ENCODE data around the gene CDK19. TPM values are rescaled to one million over a fixed set of nuclear protein-coding genes. Genes with fewer than 3 reads are reported as not detected.
"Not testable (repeated sequence)": the region's sequence is repeated elsewhere in the genome, so short reads cannot be mapped to it uniquely, and the experiment has no call there.

Gene CDK19
- total RNA-seq, 2 donors from 2014 or later, result 16.8 to 20.8 TPM

DNA sequence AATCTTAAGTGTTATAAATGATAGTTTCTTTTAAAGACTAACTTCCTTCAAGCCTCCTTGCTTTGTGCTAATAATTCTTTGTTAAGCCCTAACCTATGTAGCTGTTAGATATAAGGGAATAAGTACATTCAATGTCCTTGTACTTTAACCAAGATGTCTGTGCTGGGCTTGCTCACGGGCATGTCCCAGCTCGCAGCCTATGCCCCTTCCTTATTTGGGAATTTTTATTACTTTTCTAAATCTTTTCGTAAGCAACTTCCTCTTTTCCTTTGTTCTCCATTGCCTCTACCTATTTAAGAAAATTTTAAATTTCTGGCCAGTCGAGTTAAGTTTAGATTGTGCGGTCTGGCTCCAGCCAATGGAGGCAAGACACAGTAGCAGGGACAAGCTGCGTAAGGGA, 26.0 kb upstream of the CDK19 start:
- Mint-ChIP-seq H3K27me3 (ENCODE audit: insufficient read depth) (peaks cover 44% of the 10 kb centered on the region), H3K9me3 (peaks cover 2% of the 10 kb centered on the region), H3K36me3 (ENCODE audit: low read depth) (no peaks in the 10 kb centered on the region), H3K4me3 (no peak overlapping the region), H3K27ac (no peak overlapping the region), H3K4me1 (no peaks in the 10 kb centered on the region)
- H3K4me3 ChIP-seq (ENCODE audit: low read length), result no peak overlapping the region
- H3K27me3 ChIP-seq (ENCODE audit: control insufficient read depth, insufficient read depth, low read length, poor library complexity, severe bottlenecking), result peaks cover 39% of the 10 kb centered on the region
- DNase-seq, result no peak
- no peaks in the 10 kb centered on the region for H3K4me1 ChIP-seq (ENCODE audit: control insufficient read depth, insufficient read depth, low read length)
- TF ChIP-seq CTCF (conservative IDR thresholded peaks at IDR 0.05), result no peak
- no peak overlapping the region for H3K27ac ChIP-seq (ENCODE audit: low read depth, low read length)
- WGBS, 2 experiments (ENCODE audit: insufficient coverage in 1 of 2, insufficient read length in 1 of 2), result 92 to 93% methylated on average over 4 to 6 of the region's 6 CpGs
- no peak overlapping the region for H3K9ac ChIP-seq (ENCODE audit: extremely low read depth, low read length, poor library complexity, severe bottlenecking)
- no peaks in the 10 kb centered on the region for H3K36me3 ChIP-seq (ENCODE audit: control insufficient read depth, insufficient read depth, low read length)
- H3K9me3 ChIP-seq (ENCODE audit: control insufficient read depth, low read length), result no peaks in the 10 kb centered on the region

DNA sequence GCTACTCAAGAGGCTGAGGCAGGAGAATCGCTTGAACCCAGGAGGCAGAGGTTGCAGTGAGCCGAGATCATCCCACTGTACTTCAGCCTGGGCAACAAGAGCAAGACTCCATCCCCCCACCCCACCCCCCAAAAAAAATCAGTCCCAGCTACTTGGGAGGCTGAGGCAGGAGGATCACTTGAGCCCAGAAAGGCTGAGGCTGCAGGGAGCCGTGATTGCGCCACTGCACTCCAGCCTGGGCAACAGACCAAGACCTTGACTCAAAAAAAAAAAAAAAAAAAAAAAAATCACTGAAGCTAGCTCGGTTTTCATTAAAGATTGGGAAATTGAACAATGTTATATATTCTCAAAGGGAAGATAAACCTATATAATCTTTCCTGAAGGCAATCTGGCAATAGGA, 20.5 kb upstream of the CDK19 start:
- not testable (repeated sequence) for H3K27ac Mint-ChIP-seq; H3K36me3 Mint-ChIP-seq (ENCODE audit: low read depth)
- 91% methylated on average over 4 of the region's 5 CpGs; no CpG with 5 or more reads in 1 of the 2 experiments for WGBS, 2 experiments (ENCODE audit: insufficient coverage in 1 of 2, insufficient read length in 1 of 2)

GRCh38 chr6:110833831-110834230, 18.6 kb upstream of the CDK19 start:
- 75 to 87% methylated on average over 2 to 5 of the region's 6 CpGs for WGBS, 2 experiments (ENCODE audit: insufficient coverage in 1 of 2, insufficient read length in 1 of 2)
- no peaks in the 10 kb centered on the region for H3K4me1 ChIP-seq (ENCODE audit: control insufficient read depth, insufficient read depth, low read length)
- Mint-ChIP-seq H3K36me3 (ENCODE audit: low read depth) (no peaks in the 10 kb centered on the region), H3K27me3 (ENCODE audit: insufficient read depth) (peaks cover 2% of the 10 kb centered on the region), H3K27ac (no peak overlapping the region), H3K4me3 (no peak overlapping the region), H3K9me3 (no peaks in the 10 kb centered on the region), H3K4me1 (no peaks in the 10 kb centered on the region)
- H3K4me3 ChIP-seq (ENCODE audit: low read length), result no peak overlapping the region
- no peaks in the 10 kb centered on the region for H3K9me3 ChIP-seq (ENCODE audit: control insufficient read depth, low read length)
- no peaks in the 10 kb centered on the region for H3K36me3 ChIP-seq (ENCODE audit: control insufficient read depth, insufficient read depth, low read length)
- no peak overlapping the region for H3K9ac ChIP-seq (ENCODE audit: extremely low read depth, low read length, poor library complexity, severe bottlenecking)
- TF ChIP-seq CTCF (conservative IDR thresholded peaks at IDR 0.05), result no peak
- H3K27me3 ChIP-seq (ENCODE audit: control insufficient read depth, insufficient read depth, low read length, poor library complexity, severe bottlenecking), result no peaks in the 10 kb centered on the region
- DNase-seq, result no peak
- H3K27ac ChIP-seq (ENCODE audit: low read depth, low read length), result no peak overlapping the region

More for the DNA sequence above, 20.5 kb upstream of the CDK19 start:
- not testable (repeated sequence) for H3K9me3 Mint-ChIP-seq; H3K27me3 Mint-ChIP-seq (ENCODE audit: insufficient read depth); H3K9ac ChIP-seq (ENCODE audit: extremely low read depth, low read length, poor library complexity, severe bottlenecking); H3K4me3 Mint-ChIP-seq; H3K36me3 ChIP-seq (ENCODE audit: control insufficient read depth, insufficient read depth, low read length); DNase-seq; H3K27me3 ChIP-seq (ENCODE audit: control insufficient read depth, insufficient read depth, low read length, poor library complexity, severe bottlenecking); H3K27ac ChIP-seq (ENCODE audit: low read depth, low read length); H3K4me1 ChIP-seq (ENCODE audit: control insufficient read depth, insufficient read depth, low read length); H3K4me1 Mint-ChIP-seq; H3K9me3 ChIP-seq (ENCODE audit: control insufficient read depth, low read length); H3K4me3 ChIP-seq (ENCODE audit: low read length)

- no peaks in the 10 kb centered on the region for H3K27me3 ChIP-seq (ENCODE audit: control insufficient read depth, insufficient read depth, low read length, poor library complexity, severe bottlenecking)
- no peak overlapping the region for H3K27ac ChIP-seq (ENCODE audit: low read depth, low read length)
- no peak for DNase-seq
- Mint-ChIP-seq H3K9me3 (no peaks in the 10 kb centered on the region), H3K36me3 (ENCODE audit: low read depth) (no peaks in the 10 kb centered on the region), H3K4me1 (no peaks in the 10 kb centered on the region), H3K4me3 (no peak overlapping the region), H3K27ac (no peak overlapping the region), H3K27me3 (ENCODE audit: insufficient read depth) (no peaks in the 10 kb centered on the region)
- H3K4me3 ChIP-seq (ENCODE audit: low read length), result no peak overlapping the region
- TF ChIP-seq CTCF (conservative IDR thresholded peaks at IDR 0.05), result no peak
- 90 to 92% methylated on average over 3 to 6 of the region's 6 CpGs for WGBS, 2 experiments (ENCODE audit: insufficient coverage in 1 of 2, insufficient read length in 1 of 2)
- H3K9me3 ChIP-seq (ENCODE audit: control insufficient read depth, low read length), result no peaks in the 10 kb centered on the region
- no peaks in the 10 kb centered on the region for H3K36me3 ChIP-seq (ENCODE audit: control insufficient read depth, insufficient read depth, low read length)
- no peak overlapping the region for H3K9ac ChIP-seq (ENCODE audit: extremely low read depth, low read length, poor library complexity, severe bottlenecking)
- H3K4me1 ChIP-seq (ENCODE audit: control insufficient read depth, insufficient read depth, low read length), result no peaks in the 10 kb centered on the region
Measured at GRCh38 chr6:110831405-110831804, 16.1 kb upstream of the CDK19 start.
